HCT116 (cell line): ENCODE measurements around the gene NUAK2. TPM values are rescaled to one million over a fixed set of nuclear protein-coding genes. Genes with fewer than 3 reads are reported as not detected.

ENCODE experiments used
- ATAC-seq: fragments of 200-7000 bp; cut with Tn5 transposase; 2 replicates; pipeline ENCODE4 v1.9.1; 2020; ENCODE audit warnings: mild to moderate bottlenecking, moderate library complexity
- BruUV-seq: library from RNA; stranded (reverse); fragments of 400-500 nt; replicated peaks from 2 replicates; lab custom pipeline; 2021; lab: Mats Ljungman, UMichigan
- CTCF ChIA-PET: fragments of 300-600 bp; sonication (Branson Sonifier 250); formaldehyde crosslinking; loops from one replicate; lab custom pipeline; 2021; ENCODE audit warnings: antibody characterized with exemption; lab: Charles Lee
- POLR2A ChIA-PET: fragments of 300-600, 350-600 bp; sonication (Branson Sonifier 250); formaldehyde crosslinking; loops from one replicate; lab custom pipeline; 2021; ENCODE audit warnings: antibody characterized with exemption; lab: Charles Lee
- RAD21 ChIA-PET, 2 experiments: fragments of 300-600 bp; sonication (Branson Sonifier 250); formaldehyde crosslinking; loops; one replicate each; lab custom pipeline; 2023; ENCODE audit warnings: low total read pairs in 2 of 2; ENCODE audit not compliant: uncharacterized antibody in 2 of 2, unreplicated experiment in 2 of 2, low non-redundant PET in 1 of 2; lab: Charles Lee
- DNase-seq: peaks from one replicate; pipeline ENCODE4 v3.0.0-alpha.2; 2010; ENCODE audit warnings: low read depth, low spot score
- H2AFZ ChIP-seq: fragments of 200-600 bp; shearing (Covaris generic), sonication (generic); 2 replicates; pipeline ENCODE4 v1.6.1; 2017; ENCODE audit warnings: low read depth, mixed run types, mixed read lengths, antibody characterized with exemption, low read length; ENCODE audit not compliant: poor library complexity, severe bottlenecking
- H3K27ac ChIP-seq: 2 replicates; pipeline ENCODE4 v1.5.1; 2012; ENCODE audit warnings: low read depth, low read length
- H3K27me3 ChIP-seq: fragments of 200-600 bp; sonication (generic); 2 replicates; pipeline ENCODE4 v1.6.1; 2016; ENCODE audit warnings: mixed run types, low read length, mixed read lengths; ENCODE audit not compliant: insufficient read depth
- H3K36me3 ChIP-seq, 2 experiments: fragments of 200-500 bp in 1 of 2; fragments of 200-600 bp in 1 of 2; sonication (Bioruptor generic) in 1 of 2; sonication (generic) in 1 of 2; 2 replicates each; pipeline versions ENCODE4 v1.5.1 to v1.6.1; 2014 to 2016; ENCODE audit warnings: low read length in 2 of 2, inconsistent platforms in 1 of 2, mixed read lengths in 1 of 2, mixed run types in 1 of 2; ENCODE audit not compliant: insufficient read depth in 2 of 2, control insufficient read depth in 1 of 2
- H3K4me1 ChIP-seq, 2 experiments: fragments of 200-600 bp in 1 of 2; sonication (generic) in 1 of 2; 2 replicates each; pipeline versions ENCODE4 v1.5.1 to v1.6.1; 2012 to 2017; ENCODE audit warnings: low read length in 2 of 2, inconsistent platforms in 1 of 2, mild to moderate bottlenecking in 1 of 2, mixed read lengths in 1 of 2, mixed run types in 1 of 2, moderate library complexity in 1 of 2; ENCODE audit not compliant: insufficient read depth in 2 of 2, control insufficient read depth in 1 of 2
- H3K4me2 ChIP-seq: fragments of 200-600 bp; sonication (generic); 2 replicates; pipeline ENCODE4 v1.6.1; 2017; ENCODE audit warnings: mixed run types, low read length, mixed read lengths
- H3K4me3 ChIP-seq, 2 experiments: fragments of 200-600 bp in 1 of 2; sonication (generic) in 1 of 2; replicated peaks in 1 of 2; 2 replicates each; pipeline ENCODE4 v1.5.1; 2011 to 2016; ENCODE audit warnings: low read length in 2 of 2, control low read depth in 1 of 2, low read depth in 1 of 2, mild to moderate bottlenecking in 1 of 2, mixed read lengths in 1 of 2, mixed run types in 1 of 2
- H3K79me2 ChIP-seq: fragments of 200-600 bp; sonication (generic); 2 replicates; pipeline ENCODE4 v1.6.1; 2017; ENCODE audit warnings: mild to moderate bottlenecking, mixed run types, low read length, moderate library complexity, mixed read lengths; ENCODE audit not compliant: insufficient read depth
- H3K9ac ChIP-seq: fragments of 200-600 bp; sonication (generic); 2 replicates; pipeline ENCODE4 v1.6.1; 2016; ENCODE audit warnings: low read length, mixed read lengths
- H3K9me2 ChIP-seq: fragments of 200-600 bp; sonication (generic), shearing (Covaris generic); 2 replicates; pipeline ENCODE4 v1.6.1; 2017; ENCODE audit warnings: mixed run types, mild to moderate bottlenecking, moderate library complexity; ENCODE audit not compliant: insufficient read depth
- H3K9me3 ChIP-seq, 2 experiments: fragments of 200-500 bp in 1 of 2; fragments of 200-600 bp in 1 of 2; sonication (Bioruptor generic) in 1 of 2; sonication (generic) in 1 of 2; 2 replicates each; pipeline ENCODE4 v1.6.1; 2014 to 2017; ENCODE audit warnings: low read length in 2 of 2, mixed read lengths in 2 of 2, inconsistent platforms in 1 of 2, low read depth in 1 of 2, mild to moderate bottlenecking in 1 of 2, mixed run types in 1 of 2, moderate library complexity in 1 of 2; ENCODE audit not compliant: control insufficient read depth in 1 of 2, insufficient read depth in 1 of 2
- H4K20me1 ChIP-seq: fragments of 200-600 bp; sonication (generic), shearing (Covaris generic); 2 replicates; pipeline ENCODE4 v1.6.1; 2017; ENCODE audit warnings: mixed run types, mild to moderate bottlenecking, moderate library complexity; ENCODE audit not compliant: insufficient read depth
- CEBPB ChIP-seq: IDR thresholded peaks from 2 replicates; pipeline ENCODE4 v1.6.1; 2012; ENCODE audit warnings: low read depth
- EGR1 ChIP-seq: IDR thresholded peaks from 2 replicates; pipeline ENCODE4 v1.6.1; 2012; ENCODE audit warnings: low read depth
- EZH2 ChIP-seq: fragments of 200-600 bp; sonication (generic); IDR thresholded peaks from 2 replicates; pipeline ENCODE4 v1.6.1; 2017; ENCODE audit warnings: antibody characterized with exemption, mixed run types
- JUND ChIP-seq: IDR thresholded peaks from 2 replicates; pipeline ENCODE4 v1.6.1; 2012
- POLR2A ChIP-seq: IDR thresholded peaks from 2 replicates; pipeline ENCODE4 v1.7.0; 2011; ENCODE audit warnings: borderline replicate concordance; ENCODE audit not compliant: insufficient read depth, insufficient read length; ENCODE audit errors: extremely low read depth
- POLR2AphosphoS5 ChIP-seq: IDR thresholded peaks from 2 replicates; pipeline ENCODE4 v1.6.1; 2011; ENCODE audit warnings: mild to moderate bottlenecking, low read depth, low read length, moderate library complexity
- SIN3A ChIP-seq: IDR thresholded peaks from 2 replicates; pipeline ENCODE4 v1.6.1; 2012; ENCODE audit warnings: low read depth
- SP1 ChIP-seq: IDR thresholded peaks from 2 replicates; pipeline ENCODE4 v1.6.1; 2012; ENCODE audit warnings: low read depth
- TCF7L2 ChIP-seq: IDR thresholded peaks from 2 replicates; pipeline ENCODE4 v1.7.0; 2011; ENCODE audit warnings: borderline replicate concordance, inconsistent platforms; ENCODE audit not compliant: insufficient read depth, insufficient read length; ENCODE audit errors: extremely low read depth
- YY1 ChIP-seq: IDR thresholded peaks from 2 replicates; pipeline ENCODE4 v1.6.1; 2011; ENCODE audit warnings: low read length, low read depth, moderate library complexity, mild to moderate bottlenecking; ENCODE audit not compliant: insufficient replicate concordance; ENCODE audit errors: extremely low read depth
- ZNF274 ChIP-seq: fragments of 200-500 bp; sonication (Bioruptor generic); IDR thresholded peaks from 2 replicates; pipeline ENCODE4 v1.6.1; 2014; ENCODE audit warnings: mild to moderate bottlenecking, low read depth, low read length, inconsistent platforms
- intact Hi-C: fragments of 100-400 bp; cut with micrococcal nuclease; formaldehyde crosslinking; loops from 2 replicates; pipeline ENCODE4 v1.10.0; 2022
- total RNA-seq: library from RNA; stranded (reverse); gene quantifications from one replicate; pipeline ENCODE4 v1.2.1, GENCODE V29; 2021; ENCODE audit not compliant: unreplicated experiment
- TF ChIP-seq, protein P1 (sequence below): IDR thresholded peaks from 2 replicates; pipeline ENCODE4 v1.6.1; 2012
- TF ChIP-seq, protein P2 (sequence below): IDR thresholded peaks from 2 replicates; pipeline ENCODE4 v1.6.1; 2011; ENCODE audit warnings: mild to moderate bottlenecking, low read length, moderate library complexity; ENCODE audit not compliant: insufficient replicate concordance; ENCODE audit errors: extremely low read depth
- TF ChIP-seq, protein P3 (sequence below), 3 experiments: fragments of 200-600 bp in 1 of 3; sonication (generic) in 1 of 3; IDR thresholded peaks in 2 of 3; conservative IDR thresholded peaks in 1 of 3; 2 replicates each; pipeline ENCODE4 v1.5.1; 2012 to 2017; ENCODE audit warnings: low read depth in 2 of 3, low read length in 2 of 3, antibody characterized with exemption in 1 of 3, borderline replicate concordance in 1 of 3, control low read depth in 1 of 3, mild to moderate bottlenecking in 1 of 3, mixed read lengths in 1 of 3, mixed run types in 1 of 3, moderate library complexity in 1 of 3; ENCODE audit not compliant: insufficient read depth in 1 of 3
- TF ChIP-seq, protein P4 (sequence below): IDR thresholded peaks from 2 replicates; pipeline ENCODE4 v1.6.1; 2012; ENCODE audit warnings: low read depth
- TF ChIP-seq, protein P5 (sequence below): IDR thresholded peaks from 2 replicates; pipeline ENCODE4 v1.6.1; 2012

The NUAK2 gene
- total RNA-seq, 1 experiment from 2014 or later: 3.0 TPM

DNA sequence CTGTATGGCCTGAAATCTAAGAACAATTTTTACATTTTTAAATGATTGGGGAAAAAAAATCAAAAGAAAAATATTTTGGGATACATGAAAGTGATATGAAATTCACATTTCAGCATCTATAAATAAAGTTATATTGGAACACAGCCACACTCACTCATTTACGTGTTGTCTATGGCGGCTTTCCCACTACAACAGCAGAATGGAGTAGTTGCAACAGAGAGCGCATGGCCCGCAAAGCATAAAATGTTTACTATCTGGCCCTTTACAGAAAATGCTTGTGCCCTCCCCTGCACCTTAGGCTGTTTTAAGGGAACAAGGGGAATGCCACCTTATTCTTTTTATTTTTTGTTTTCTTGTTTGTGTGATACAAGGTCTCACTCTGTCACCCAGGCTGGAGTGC, 31.6 kb upstream of the NUAK2 start:
- ChIA-PET POLR2A (no interaction called here), CTCF (interaction anchor here (0.8 to 3.1 kb wide), 6 partner anchors 16 to 170 kb away, joined by 4 to 49 read pairs (median 12); no protein-coding TSS in a partner anchor)
- no TSS peak for BruUV-seq

More for the DNA sequence above, 31.6 kb upstream of the NUAK2 start:
- H3K27ac ChIP-seq: no peak overlapping the region
- H3K79me2 ChIP-seq: no peaks in the 10 kb centered on the region
- no peaks in the 10 kb centered on the region for H3K9me3 ChIP-seq
- ATAC-seq (no peak), DNase-seq (no peak)
- H3K36me3 ChIP-seq: no peaks in the 10 kb centered on the region
- intact Hi-C loops: no loop called here
- TF ChIP-seq SIN3A: no peak
- TF ChIP-seq SP1: no peak
- TF ChIP-seq, protein P1, sequence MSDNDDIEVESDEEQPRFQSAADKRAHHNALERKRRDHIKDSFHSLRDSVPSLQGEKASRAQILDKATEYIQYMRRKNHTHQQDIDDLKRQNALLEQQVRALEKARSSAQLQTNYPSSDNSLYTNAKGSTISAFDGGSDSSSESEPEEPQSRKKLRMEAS: no peak
- no peak for TF ChIP-seq TCF7L2
- TF ChIP-seq EZH2: no peak
- TF ChIP-seq, protein P2, sequence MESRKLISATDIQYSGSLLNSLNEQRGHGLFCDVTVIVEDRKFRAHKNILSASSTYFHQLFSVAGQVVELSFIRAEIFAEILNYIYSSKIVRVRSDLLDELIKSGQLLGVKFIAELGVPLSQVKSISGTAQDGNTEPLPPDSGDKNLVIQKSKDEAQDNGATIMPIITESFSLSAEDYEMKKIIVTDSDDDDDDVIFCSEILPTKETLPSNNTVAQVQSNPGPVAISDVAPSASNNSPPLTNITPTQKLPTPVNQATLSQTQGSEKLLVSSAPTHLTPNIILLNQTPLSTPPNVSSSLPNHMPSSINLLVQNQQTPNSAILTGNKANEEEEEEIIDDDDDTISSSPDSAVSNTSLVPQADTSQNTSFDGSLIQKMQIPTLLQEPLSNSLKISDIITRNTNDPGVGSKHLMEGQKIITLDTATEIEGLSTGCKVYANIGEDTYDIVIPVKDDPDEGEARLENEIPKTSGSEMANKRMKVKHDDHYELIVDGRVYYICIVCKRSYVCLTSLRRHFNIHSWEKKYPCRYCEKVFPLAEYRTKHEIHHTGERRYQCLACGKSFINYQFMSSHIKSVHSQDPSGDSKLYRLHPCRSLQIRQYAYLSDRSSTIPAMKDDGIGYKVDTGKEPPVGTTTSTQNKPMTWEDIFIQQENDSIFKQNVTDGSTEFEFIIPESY: no peak
- TF ChIP-seq POLR2AphosphoS5: no peak
- no peak for TF ChIP-seq EGR1
- no peak for TF ChIP-seq ZNF274
- TF ChIP-seq, protein P3, sequence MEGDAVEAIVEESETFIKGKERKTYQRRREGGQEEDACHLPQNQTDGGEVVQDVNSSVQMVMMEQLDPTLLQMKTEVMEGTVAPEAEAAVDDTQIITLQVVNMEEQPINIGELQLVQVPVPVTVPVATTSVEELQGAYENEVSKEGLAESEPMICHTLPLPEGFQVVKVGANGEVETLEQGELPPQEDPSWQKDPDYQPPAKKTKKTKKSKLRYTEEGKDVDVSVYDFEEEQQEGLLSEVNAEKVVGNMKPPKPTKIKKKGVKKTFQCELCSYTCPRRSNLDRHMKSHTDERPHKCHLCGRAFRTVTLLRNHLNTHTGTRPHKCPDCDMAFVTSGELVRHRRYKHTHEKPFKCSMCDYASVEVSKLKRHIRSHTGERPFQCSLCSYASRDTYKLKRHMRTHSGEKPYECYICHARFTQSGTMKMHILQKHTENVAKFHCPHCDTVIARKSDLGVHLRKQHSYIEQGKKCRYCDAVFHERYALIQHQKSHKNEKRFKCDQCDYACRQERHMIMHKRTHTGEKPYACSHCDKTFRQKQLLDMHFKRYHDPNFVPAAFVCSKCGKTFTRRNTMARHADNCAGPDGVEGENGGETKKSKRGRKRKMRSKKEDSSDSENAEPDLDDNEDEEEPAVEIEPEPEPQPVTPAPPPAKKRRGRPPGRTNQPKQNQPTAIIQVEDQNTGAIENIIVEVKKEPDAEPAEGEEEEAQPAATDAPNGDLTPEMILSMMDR (IDR thresholded peaks at IDR 0.05 in 2 of 3, conservative IDR thresholded peaks at IDR 0.05 in 1 of 3; ENCODE audit: borderline replicate concordance in 1 of 3, insufficient read depth in 1 of 3, low read depth in 2 of 3, low read length in 2 of 3): no peak
- no peak for TF ChIP-seq POLR2A
- TF ChIP-seq CEBPB: no peak
- TF ChIP-seq, protein P4, sequence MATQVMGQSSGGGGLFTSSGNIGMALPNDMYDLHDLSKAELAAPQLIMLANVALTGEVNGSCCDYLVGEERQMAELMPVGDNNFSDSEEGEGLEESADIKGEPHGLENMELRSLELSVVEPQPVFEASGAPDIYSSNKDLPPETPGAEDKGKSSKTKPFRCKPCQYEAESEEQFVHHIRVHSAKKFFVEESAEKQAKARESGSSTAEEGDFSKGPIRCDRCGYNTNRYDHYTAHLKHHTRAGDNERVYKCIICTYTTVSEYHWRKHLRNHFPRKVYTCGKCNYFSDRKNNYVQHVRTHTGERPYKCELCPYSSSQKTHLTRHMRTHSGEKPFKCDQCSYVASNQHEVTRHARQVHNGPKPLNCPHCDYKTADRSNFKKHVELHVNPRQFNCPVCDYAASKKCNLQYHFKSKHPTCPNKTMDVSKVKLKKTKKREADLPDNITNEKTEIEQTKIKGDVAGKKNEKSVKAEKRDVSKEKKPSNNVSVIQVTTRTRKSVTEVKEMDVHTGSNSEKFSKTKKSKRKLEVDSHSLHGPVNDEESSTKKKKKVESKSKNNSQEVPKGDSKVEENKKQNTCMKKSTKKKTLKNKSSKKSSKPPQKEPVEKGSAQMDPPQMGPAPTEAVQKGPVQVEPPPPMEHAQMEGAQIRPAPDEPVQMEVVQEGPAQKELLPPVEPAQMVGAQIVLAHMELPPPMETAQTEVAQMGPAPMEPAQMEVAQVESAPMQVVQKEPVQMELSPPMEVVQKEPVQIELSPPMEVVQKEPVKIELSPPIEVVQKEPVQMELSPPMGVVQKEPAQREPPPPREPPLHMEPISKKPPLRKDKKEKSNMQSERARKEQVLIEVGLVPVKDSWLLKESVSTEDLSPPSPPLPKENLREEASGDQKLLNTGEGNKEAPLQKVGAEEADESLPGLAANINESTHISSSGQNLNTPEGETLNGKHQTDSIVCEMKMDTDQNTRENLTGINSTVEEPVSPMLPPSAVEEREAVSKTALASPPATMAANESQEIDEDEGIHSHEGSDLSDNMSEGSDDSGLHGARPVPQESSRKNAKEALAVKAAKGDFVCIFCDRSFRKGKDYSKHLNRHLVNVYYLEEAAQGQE: no peak
- TF ChIP-seq YY1: no peak
- no peak for TF ChIP-seq JUND
- TF ChIP-seq, protein P5, sequence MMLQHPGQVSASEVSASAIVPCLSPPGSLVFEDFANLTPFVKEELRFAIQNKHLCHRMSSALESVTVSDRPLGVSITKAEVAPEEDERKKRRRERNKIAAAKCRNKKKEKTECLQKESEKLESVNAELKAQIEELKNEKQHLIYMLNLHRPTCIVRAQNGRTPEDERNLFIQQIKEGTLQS: no peak
- H3K4me2 ChIP-seq: no peak overlapping the region
- H3K9me2 ChIP-seq: no peaks in the 10 kb centered on the region
- H4K20me1 ChIP-seq: no peaks in the 10 kb centered on the region
- H2AFZ ChIP-seq: no peak overlapping the region
- RAD21 ChIA-PET: interaction anchor here in 1 of 2 experiments (2.0 kb wide), 1 partner anchor 132 kb away, joined by 10 read pairs; no protein-coding TSS in a partner anchor
- no peak overlapping the region for H3K9ac ChIP-seq
- H3K4me3 ChIP-seq: no peak overlapping the region
- H3K27me3 ChIP-seq: no peaks in the 10 kb centered on the region
- peaks cover 2 to 28% of the 10 kb centered on the region in 2 experiments; a peak in 3 of 4 replicates for H3K4me1 ChIP-seq
